ENCODE measurements around the gene PLEKHG1.

The PLEKHG1 gene

GRCh38 chr6:150576651-150577226 lies 22.9 kb upstream of the PLEKHG1 start:
- no peak overlapping the region for H3K27ac ChIP-seq
- no peak for TF ChIP-seq CTCF (conservative IDR thresholded peaks at IDR 0.05)

- TF ChIP-seq CTCF (conservative IDR thresholded peaks at IDR 0.05), result no peak
- H3K27ac ChIP-seq, result no peak overlapping the region
These were observed 20.1 kb upstream of the PLEKHG1 start for GRCh38 chr6:150579611-150580010.

DNA sequence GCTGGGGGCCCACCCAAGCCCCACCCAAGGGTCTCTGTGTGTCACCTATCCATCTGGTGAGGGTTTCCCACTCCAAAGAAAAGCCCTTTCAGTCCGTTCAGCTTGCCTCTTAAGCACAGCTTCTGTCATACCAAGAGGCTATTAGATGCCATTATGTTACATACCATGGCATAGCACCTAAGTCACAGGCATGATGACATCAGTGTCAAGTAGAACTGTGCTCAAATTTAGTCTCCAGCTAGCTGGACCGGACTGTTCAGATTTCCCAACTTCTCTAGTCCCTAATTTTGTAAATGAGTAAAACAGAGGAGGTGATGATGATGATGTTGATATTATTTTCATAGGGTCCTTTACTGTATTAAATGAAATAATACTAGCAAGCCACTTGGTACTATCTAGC lies 19.2 kb upstream of the PLEKHG1 start:
- TF ChIP-seq CTCF (conservative IDR thresholded peaks at IDR 0.05), result no peak
- H3K27ac ChIP-seq, result no peak overlapping the region

- TF ChIP-seq CTCF (conservative IDR thresholded peaks at IDR 0.05), result no peak
- H3K27ac ChIP-seq, result no peak overlapping the region
These were observed 15.6 kb upstream of the PLEKHG1 start for GRCh38 chr6:150584065-150584464.

DNA sequence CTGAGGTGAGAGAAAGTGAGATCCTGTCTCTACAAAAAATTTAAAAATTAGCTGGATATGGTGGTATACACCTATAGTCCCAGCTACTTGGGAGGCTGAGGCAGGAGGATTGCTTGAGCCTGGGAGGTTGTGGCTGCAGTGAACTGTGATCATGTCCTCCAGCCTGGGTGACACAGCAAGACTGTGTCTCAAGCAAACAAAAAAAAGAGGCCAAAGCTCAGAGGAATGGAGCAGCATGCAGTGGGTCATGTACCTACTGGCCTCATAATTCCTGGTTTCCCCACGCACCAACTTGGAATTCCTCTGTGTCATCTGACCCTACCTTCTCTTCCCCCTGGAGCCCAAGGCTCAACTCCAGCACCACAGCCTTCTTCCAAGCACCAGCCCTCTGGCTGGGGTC lies 15.1 kb upstream of the PLEKHG1 start:
- no peak overlapping the region for H3K27ac ChIP-seq
- TF ChIP-seq CTCF (conservative IDR thresholded peaks at IDR 0.05), result no peak

GRCh38 chr6:150586850-150587359 lies 12.8 kb upstream of the PLEKHG1 start:
- TF ChIP-seq CTCF (conservative IDR thresholded peaks at IDR 0.05), result no peak
- no peak overlapping the region for H3K27ac ChIP-seq

- no peak for TF ChIP-seq CTCF (conservative IDR thresholded peaks at IDR 0.05)
These were observed 12.0 kb upstream of the PLEKHG1 start for GRCh38 chr6:150587637-150588036.

More at GRCh38 chr6:150587637-150588036, 12.0 kb upstream of the PLEKHG1 start:
- H3K27ac ChIP-seq, result no peak overlapping the region
